Measurements from ENCODE around the gene ANKMY1.

GRCh38 chr2:240583774-240584173, 26.0 kb upstream of the ANKMY1 start:
- TF ChIP-seq CTCF (IDR thresholded peaks at IDR 0.05): no peak
- no peak for TF ChIP-seq POLR2A (IDR thresholded peaks at IDR 0.05)
